NOMO-1 treated with DMSO at 0.1 percent for 48 hours (cell line): ENCODE measurements around the gene UGT1A10.
"Not testable (repeated sequence)": the region's sequence is repeated elsewhere in the genome, so short reads cannot be mapped to it uniquely, and the experiment has no call there.

Experiments
- DNase-seq: peaks from one replicate; lab custom pipeline; 2025; ENCODE audit not compliant: unreplicated experiment; lab: John Stamatoyannopoulos, UW

Gene UGT1A10

DNA sequence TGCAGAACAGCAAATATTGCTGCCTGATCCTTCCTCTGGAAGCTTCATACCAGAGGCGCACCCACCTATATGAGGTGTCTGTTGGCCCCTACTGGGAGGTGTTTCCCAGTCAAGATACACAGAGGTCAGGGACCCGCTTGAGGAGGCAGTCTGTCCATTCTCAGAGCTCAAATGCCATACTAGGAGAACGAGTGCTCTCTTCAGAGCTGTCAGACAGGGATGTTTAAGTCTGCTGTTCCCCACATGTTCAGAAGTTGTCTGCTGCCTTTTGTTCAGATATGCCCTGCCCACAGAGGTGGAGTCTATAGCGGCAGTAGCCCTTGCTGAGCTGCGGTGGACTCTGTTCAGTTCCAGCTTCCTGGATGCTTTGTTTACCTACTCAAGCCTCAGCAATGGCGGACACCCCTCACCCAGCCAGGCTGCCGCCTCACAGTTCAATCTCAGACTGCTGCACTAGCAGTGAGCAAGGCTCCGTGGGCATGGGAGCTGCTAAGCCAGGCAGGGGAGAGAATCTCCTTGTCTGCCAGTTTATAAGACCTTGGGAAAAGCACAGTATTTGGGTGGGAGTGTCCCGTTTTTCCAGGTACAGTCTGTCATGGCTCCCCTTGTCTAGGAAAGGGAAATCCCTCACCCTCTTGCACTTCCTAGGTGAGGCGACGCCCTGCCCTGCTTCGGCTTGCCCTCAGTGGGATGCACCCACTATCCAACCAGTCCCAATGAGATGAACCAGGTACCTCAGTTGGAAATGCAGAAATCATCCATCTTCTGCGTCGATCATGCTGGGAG, 100.8 kb downstream of the UGT1A10 start:
- DNase-seq, result not testable (repeated sequence)

GRCh38 chr2:233740870-233741269, 104.6 kb downstream of the UGT1A10 start:
- DNase-seq, result no peak

GRCh38 chr2:233743464-233744259, 107.4 kb downstream of the UGT1A10 start:
- no peak for DNase-seq

DNA sequence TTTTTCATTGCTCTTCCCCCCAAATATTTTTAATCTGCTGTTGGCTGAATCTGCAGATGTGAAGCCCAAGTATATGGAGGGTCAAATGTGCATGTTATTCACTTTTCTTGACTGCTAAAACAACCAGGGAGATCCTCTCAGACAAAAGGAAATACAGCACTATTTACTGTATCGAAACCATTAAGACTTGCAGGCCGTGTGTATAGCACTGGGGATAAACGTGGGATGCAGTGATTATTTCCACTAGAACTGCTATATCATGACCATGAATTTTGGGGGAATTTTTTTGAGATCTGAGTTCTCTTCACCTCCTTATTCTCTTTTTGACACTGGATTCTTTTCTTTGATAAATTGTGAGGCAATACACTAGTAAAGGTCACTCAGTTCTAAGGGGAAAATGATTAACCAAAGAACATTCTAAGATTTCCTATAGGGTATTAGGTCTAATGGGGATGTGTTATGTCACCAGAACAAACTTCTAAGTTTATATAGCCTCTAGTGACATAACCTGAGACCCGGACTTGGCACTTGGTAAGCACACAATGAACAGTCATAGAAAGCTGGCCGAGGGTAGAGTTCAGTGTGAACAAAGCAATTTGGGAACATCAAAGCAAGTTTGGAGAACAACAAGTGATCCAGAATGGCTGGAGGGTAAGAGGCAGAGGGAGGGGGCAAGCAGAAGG, 109.0 kb downstream of the UGT1A10 start:
- no peak for DNase-seq

- not testable (repeated sequence) for DNase-seq
Observed at GRCh38 chr2:233745838-233746237, 109.6 kb downstream of the UGT1A10 start.

DNA sequence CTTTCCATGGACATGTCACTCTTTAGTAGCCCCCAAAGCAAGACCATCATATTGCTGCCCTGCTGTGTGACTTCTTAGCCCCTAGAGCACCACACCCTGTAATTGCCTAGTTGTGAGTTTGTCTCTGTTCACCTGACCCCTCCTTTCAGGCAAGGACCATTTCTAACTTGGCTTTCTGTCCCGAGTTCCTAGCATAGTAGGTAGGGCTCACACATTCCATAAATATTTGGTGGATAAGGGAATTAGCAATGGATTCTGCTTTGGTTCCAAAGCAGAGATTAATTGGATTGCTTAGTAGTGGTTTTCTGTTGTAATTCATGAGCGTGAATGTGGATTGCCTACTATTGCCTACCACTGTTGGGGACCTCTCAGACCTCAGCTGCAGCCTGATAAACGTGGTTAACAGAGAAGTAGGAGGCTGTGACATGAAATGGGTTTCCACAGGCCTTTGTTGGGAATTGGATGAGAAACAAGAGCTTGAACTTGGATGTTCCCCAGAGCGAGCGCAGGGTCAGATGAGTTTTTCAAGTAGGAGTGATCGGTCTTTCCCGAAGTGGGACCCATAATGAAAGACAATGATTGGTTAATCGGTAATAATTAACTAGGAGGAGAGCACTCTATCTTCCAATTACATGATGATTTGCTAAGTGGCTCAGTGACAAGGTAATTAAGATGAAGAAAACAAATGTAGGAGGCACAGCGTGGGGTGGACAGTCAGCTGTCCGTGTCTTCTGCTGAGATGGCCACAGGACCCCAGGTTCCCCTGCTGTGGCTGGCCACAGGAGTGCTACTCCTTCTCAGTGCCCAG, 110.4 kb downstream of the UGT1A10 start:
- DNase-seq, result no peak

GRCh38 chr2:233747283-233747544, 111.0 kb downstream of the UGT1A10 start:
- no peak for DNase-seq

DNA sequence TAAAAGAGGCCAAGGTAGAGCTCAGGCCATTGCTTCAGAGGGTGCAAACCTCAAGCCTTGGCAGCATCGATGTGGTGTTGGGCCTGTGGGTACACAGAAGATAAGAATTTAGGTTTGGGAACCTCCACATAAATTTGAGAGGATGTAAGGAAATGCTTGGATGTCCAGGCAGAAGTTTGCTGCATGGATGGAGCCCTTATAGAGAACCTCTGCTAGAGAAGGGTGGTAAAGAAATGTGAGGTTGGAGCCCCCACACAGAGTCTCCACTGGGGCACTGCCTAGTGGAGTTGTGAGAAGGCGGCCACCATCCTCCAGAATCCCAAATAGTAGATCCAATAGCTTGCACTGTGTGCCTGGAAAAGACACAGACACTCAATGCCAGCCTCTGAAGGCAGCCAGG, 114.4 kb downstream of the UGT1A10 start:
- DNase-seq, result not testable (repeated sequence)

- DNase-seq, result not testable (repeated sequence)
Observed at GRCh38 chr2:233751212-233752009, 115.2 kb downstream of the UGT1A10 start.

GRCh38 chr2:233754872-233755611, 118.8 kb downstream of the UGT1A10 start:
- DNase-seq, result no peak

DNA sequence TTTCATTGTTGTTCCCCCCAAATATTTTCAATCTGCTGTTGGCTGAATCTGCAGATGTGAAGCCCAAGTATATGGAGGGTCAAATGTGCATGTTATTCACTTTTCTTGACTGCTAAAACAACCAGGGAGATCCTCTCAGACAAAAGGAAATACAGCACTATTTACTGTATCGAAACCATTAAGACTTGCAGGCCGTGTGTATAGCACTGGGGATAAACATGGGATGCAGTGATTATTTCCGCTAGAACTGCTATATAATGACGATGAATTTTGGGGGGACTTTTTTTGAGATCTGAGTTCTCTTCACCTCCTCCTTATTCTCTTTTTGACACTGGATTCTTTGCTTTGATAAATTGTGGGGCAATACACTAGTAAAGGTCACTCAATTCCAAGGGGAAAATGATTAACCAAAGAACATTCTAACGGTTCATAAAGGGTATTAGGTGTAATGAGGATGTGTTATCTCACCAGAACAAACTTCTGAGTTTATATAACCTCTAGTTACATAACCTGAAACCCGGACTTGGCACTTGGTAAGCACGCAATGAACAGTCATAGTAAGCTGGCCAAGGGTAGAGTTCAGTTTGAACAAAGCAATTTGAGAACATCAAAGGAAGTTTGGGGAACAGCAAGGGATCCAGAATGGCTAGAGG, 120.3 kb downstream of the UGT1A10 start:
- DNase-seq, result no peak

- no peak for DNase-seq
Observed at GRCh38 chr2:233758141-233758540, 121.9 kb downstream of the UGT1A10 start.

- no peak for DNase-seq
Observed at GRCh38 chr2:233758849-233759248, 122.6 kb downstream of the UGT1A10 start.

DNA sequence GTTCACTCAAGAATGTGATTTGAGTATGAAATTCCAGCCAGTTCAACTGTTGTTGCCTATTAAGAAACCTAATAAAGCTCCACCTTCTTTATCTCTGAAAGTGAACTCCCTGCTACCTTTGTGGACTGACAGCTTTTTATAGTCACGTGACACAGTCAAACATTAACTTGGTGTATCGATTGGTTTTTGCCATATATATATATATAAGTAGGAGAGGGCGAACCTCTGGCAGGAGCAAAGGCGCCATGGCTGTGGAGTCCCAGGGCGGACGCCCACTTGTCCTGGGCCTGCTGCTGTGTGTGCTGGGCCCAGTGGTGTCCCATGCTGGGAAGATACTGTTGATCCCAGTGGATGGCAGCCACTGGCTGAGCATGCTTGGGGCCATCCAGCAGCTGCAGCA, 123.8 kb downstream of the UGT1A10 start, which contains the start of gene UGT1A1:
TSS of gene UGT1A1 (plus strand) at position 228 of the 400 bp plus-strand sequence. CDS start at position 246, 18 bp downstream.
- no peak for DNase-seq

GRCh38 chr2:233761040-233761769, 125.0 kb downstream of the UGT1A10 start:
- DNase-seq, result no peak

DNA sequence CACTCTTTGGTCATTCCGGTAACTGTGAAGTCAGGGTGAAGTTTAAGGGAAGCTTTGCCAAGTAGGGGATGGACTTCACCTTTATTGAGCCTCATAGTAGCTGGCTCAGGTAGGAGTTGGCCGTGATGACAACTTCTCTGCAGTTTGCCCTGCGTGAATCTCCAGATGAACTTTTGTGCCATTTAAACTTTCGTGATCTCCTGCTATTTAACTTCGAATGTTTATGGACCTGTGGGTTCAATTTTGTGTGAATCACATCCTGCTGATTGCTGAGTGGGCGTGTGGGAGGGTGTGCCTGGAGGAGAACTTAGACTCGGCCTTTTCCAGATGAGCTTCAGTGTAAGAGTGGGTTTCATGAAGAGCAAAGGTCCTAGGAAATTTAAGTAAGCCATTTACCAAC, 128.0 kb downstream of the UGT1A10 start:
- no peak for DNase-seq

- DNase-seq, result no peak
Observed at GRCh38 chr2:233764761-233765160, 128.5 kb downstream of the UGT1A10 start.

GRCh38 chr2:233766416-233766815, 130.2 kb downstream of the UGT1A10 start:
- no peak for DNase-seq
